Upper lobe of left lung (tissue), 6 donors: ENCODE measurements around the gene RAPGEF5. TPM values are rescaled to one million over a fixed set of nuclear protein-coding genes. Genes with fewer than 3 reads are reported as not detected.
A peak's percentile ranks its signal among the peaks of the same experiment; 100 is the strongest.

Experiments used
- ATAC-seq, 2 donors: fragments of 200-7000 bp; cut with Tn5 transposase; one replicate each; pipeline ENCODE4 v1.9.1; 2022; ENCODE audit warnings: mild to moderate bottlenecking in 2 of 2, moderate library complexity in 2 of 2; ENCODE audit not compliant: low FRiP score in 2 of 2
- DNase-seq, 2 donors: peaks; one replicate each; pipeline ENCODE4 v3.0.0-alpha.2; 2019 to 2020
- H3K27ac ChIP-seq, 4 donors: fragments of 200-600 bp; sonication (generic); one replicate each; pipeline ENCODE4 v1.5.1; 2016 to 2019
- H3K27me3 ChIP-seq, 4 donors: fragments of 200-600 bp; sonication (generic); one replicate each; pipeline ENCODE4 v1.5.1; 2017 to 2019
- H3K36me3 ChIP-seq, 4 donors: fragments of 200-600 bp; sonication (generic); one replicate each; pipeline ENCODE4 v1.5.1; 2016 to 2019
- H3K4me1 ChIP-seq, 4 donors: fragments of 200-600 bp; sonication (generic); one replicate each; pipeline ENCODE4 v1.5.1; 2018 to 2019
- H3K4me3 ChIP-seq, 4 donors: fragments of 200-600 bp; sonication (generic); one replicate each; pipeline ENCODE4 v1.5.1; 2017 to 2019; ENCODE audit warnings: mild to moderate bottlenecking in 2 of 4, moderate library complexity in 1 of 4
- H3K9me3 ChIP-seq, 4 donors: fragments of 200-600 bp; sonication (generic); one replicate each; pipeline ENCODE4 v1.5.1; 2018 to 2019
- CTCF ChIP-seq, 6 experiments: fragments of 450-650 bp in 4 of 6; fragments of 200-600 bp in 2 of 6; sonication (generic) in 2 of 6; IDR thresholded peaks; one replicate each; pipeline ENCODE4 v1.5.1; 2016 to 2019; ENCODE audit warnings: antibody characterized with exemption in 6 of 6
- EP300 ChIP-seq, 4 donors: sonication (generic); formaldehyde crosslinking; IDR thresholded peaks; one replicate each; pipeline ENCODE4 v1.5.1; 2017; ENCODE audit warnings: antibody characterized with exemption in 4 of 4, control low read depth in 2 of 4
- POLR2A ChIP-seq, 4 donors: fragments of 450-650 bp; IDR thresholded peaks; one replicate each; pipeline ENCODE4 v1.5.1; 2016 to 2017; ENCODE audit warnings: antibody characterized with exemption in 4 of 4, mild to moderate bottlenecking in 2 of 4
- POLR2AphosphoS5 ChIP-seq, 2 donors: sonication (generic); formaldehyde crosslinking; IDR thresholded peaks; one replicate each; pipeline ENCODE4 v1.5.1; 2017; ENCODE audit warnings: antibody characterized with exemption in 2 of 2
- WGBS, 2 donors: methylation state at CpG; one replicate each; pipeline ENCODE4 v1.1.5; 2017 to 2018; 5-methylcytosine and 5-hydroxymethylcytosine counted together
- total RNA-seq, 6 donors: library from RNA; depleted of rRNA in 4 of 6; stranded (reverse); fragments of >200 nt in 4 of 6; gene quantifications; one replicate each; pipeline versions ENCODE4 v1.1.0 to v1.2.1, GENCODE V29; 2016 to 2021
- donor health status: DM: no; HTN: no; CAD: no; lungs with moderate emphysema.
- donor health status: DM: no; HTN: yes; CAD: no; lungs with severe emphysema.

RAPGEF5 gene
- total RNA-seq, 6 donors from 2014 or later = 68.1 to 206 (median 101) TPM

- Histone ChIP-seq H3K4me1 (peaks cover 0 to 9% (median 4%) of the 10 kb centered on the region in 4 donors), H3K36me3 (peaks cover 0 to 97% (median 28%) of the 10 kb centered on the region in 4 donors), H3K4me3 (no peak overlapping the region), H3K9me3 (no peaks in the 10 kb centered on the region), H3K27ac (peak overlapping the region in 1 of 4 donors; percentile 46), H3K27me3 (no peaks in the 10 kb centered on the region)
- DNase-seq (no peak), ATAC-seq (no peak)
- 80 to 88% methylated on average over 4 of the region's 4 CpGs for WGBS, 2 donors
- TF ChIP-seq POLR2A (IDR thresholded peaks at IDR 0.05) = no peak
These were observed 227.0 kb downstream of the RAPGEF5 start for GRCh38 chr7:22129819-22130580.

- no peaks in the 10 kb centered on the region for H3K27me3 ChIP-seq
- 39 to 48% methylated on average over 6 of the region's 6 CpGs for WGBS, 2 donors
- H3K27ac ChIP-seq = peak overlapping the region in 1 of 4 donors; percentile 46
- no peaks in the 10 kb centered on the region for H3K9me3 ChIP-seq
- TF ChIP-seq POLR2AphosphoS5 (IDR thresholded peaks at IDR 0.05) (no peak), EP300 (IDR thresholded peaks at IDR 0.05) (no peak), POLR2A (IDR thresholded peaks at IDR 0.05) (no peak)
- ATAC-seq (no peak), DNase-seq (no peak)
- peaks cover 0 to 97% (median 29%) of the 10 kb centered on the region in 4 donors for H3K36me3 ChIP-seq
- H3K4me1 ChIP-seq = peaks cover 0 to 12% (median 5%) of the 10 kb centered on the region in 4 donors
- no peak overlapping the region for H3K4me3 ChIP-seq
These were observed 227.8 kb downstream of the RAPGEF5 start for GRCh38 chr7:22129166-22129565.

GRCh38 chr7:22128528-22128920 is 228.4 kb downstream of the RAPGEF5 start:
- TF ChIP-seq POLR2AphosphoS5 (IDR thresholded peaks at IDR 0.05) (no peak), POLR2A (IDR thresholded peaks at IDR 0.05) (no peak), EP300 (IDR thresholded peaks at IDR 0.05) (no peak), CTCF (IDR thresholded peaks at IDR 0.05) (no peak)
- no peak for DNase-seq
- ATAC-seq = no peak
- no peaks in the 10 kb centered on the region for H3K27me3 ChIP-seq
- H3K9me3 ChIP-seq = no peaks in the 10 kb centered on the region
- no peak overlapping the region for H3K4me3 ChIP-seq
- peaks cover 0 to 12% (median 5%) of the 10 kb centered on the region in 4 donors for H3K4me1 ChIP-seq
- H3K36me3 ChIP-seq = peaks cover 0 to 96% (median 28%) of the 10 kb centered on the region in 4 donors
- H3K27ac ChIP-seq = peak overlapping the region; percentile 6 to 46 (median 23)
- 95 to 100% methylated on average over 4 of the region's 4 CpGs for WGBS, 2 donors

- no peaks in the 10 kb centered on the region for H3K9me3 ChIP-seq
- H3K4me1 ChIP-seq = peaks cover 0 to 13% (median 5%) of the 10 kb centered on the region in 4 donors
- 60 to 72% methylated on average over 6 of the region's 6 CpGs for WGBS, 2 donors
- H3K36me3 ChIP-seq = peaks cover 0 to 96% (median 24%) of the 10 kb centered on the region in 4 donors
- DNase-seq (no peak), ATAC-seq (no peak)
- H3K27ac ChIP-seq = peak overlapping the region; percentile 6 to 46 (median 23)
- H3K27me3 ChIP-seq = no peaks in the 10 kb centered on the region
- no peak overlapping the region for H3K4me3 ChIP-seq
- no peak for TF ChIP-seq POLR2A (IDR thresholded peaks at IDR 0.05)
- no peak for TF ChIP-seq POLR2AphosphoS5 (IDR thresholded peaks at IDR 0.05)
- no peak for TF ChIP-seq CTCF (IDR thresholded peaks at IDR 0.05)
- TF ChIP-seq EP300 (IDR thresholded peaks at IDR 0.05) = no peak
These were observed 229.0 kb downstream of the RAPGEF5 start for GRCh38 chr7:22127835-22128527.

DNA sequence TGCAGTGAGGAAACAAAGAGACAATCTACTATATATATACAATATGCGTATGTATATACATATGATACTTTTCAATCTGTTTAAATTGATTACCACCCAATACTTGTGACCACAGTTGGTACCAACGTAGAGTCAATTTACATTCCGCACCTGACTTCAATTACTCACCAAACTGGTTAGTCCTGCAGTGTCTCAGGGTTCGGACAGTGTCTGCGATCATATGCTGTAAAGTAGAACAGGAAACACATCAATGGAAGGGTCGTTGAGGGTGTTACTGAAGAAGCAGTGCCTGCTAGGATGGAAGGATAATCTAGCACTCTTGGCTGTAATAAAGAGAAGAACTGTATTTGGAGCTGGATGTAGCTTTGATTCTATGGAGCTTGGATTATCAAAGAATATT is 231.5 kb downstream of the RAPGEF5 start:
- Histone ChIP-seq H3K4me3 (no peak overlapping the region), H3K27ac (peak overlapping the region in 2 of 4 donors; percentile 32 to 57), H3K9me3 (no peaks in the 10 kb centered on the region), H3K36me3 (peaks cover 0 to 97% (median 21%) of the 10 kb centered on the region in 4 donors), H3K4me1 (peaks cover 10 to 30% (median 14%) of the 10 kb centered on the region in 4 donors), H3K27me3 (no peaks in the 10 kb centered on the region)
- ATAC-seq = no peak
- whole genome bisulfite sequencing, 2 donors = 79% methylated on average over 6 of the region's 6 CpGs
- DNase-seq = no peak
- TF ChIP-seq POLR2AphosphoS5 (IDR thresholded peaks at IDR 0.05) (no peak), EP300 (IDR thresholded peaks at IDR 0.05) (no peak), POLR2A (IDR thresholded peaks at IDR 0.05) (no peak), CTCF (IDR thresholded peaks at IDR 0.05) (no peak)
